Measurements from ENCODE around the gene APH1B. TPM values are rescaled to one million over a fixed set of nuclear protein-coding genes. Genes with fewer than 3 reads are reported as not detected.

The APH1B gene
- total and polyA plus RNA-seq, 2 of the 4 experiments (the other 2 are of a cell fraction): 7.0 to 7.7 TPM

DNA sequence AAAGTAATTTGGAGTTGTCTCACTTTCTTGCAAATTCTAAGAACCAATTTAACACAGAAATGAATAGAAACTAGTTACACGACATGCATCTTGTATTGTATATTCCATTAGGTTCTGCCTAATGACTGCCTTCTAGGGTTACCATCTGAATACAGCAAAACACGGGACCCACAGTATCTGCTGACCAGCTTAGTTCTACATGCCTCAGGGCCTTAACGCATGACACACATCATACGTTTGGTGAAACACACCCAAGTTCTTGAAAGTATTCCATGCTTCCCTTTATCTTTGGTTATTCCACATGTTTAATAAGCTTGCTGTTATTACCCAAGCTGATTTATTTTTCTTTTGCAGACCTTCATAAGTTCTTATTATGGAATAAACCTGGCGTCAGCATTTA, 27.9 kb downstream of the APH1B start:
- no peak for TF ChIP-seq CHD1 (IDR thresholded peaks at IDR 0.05; ENCODE audit: low read depth, low read length)
- TF ChIP-seq, protein P1, sequence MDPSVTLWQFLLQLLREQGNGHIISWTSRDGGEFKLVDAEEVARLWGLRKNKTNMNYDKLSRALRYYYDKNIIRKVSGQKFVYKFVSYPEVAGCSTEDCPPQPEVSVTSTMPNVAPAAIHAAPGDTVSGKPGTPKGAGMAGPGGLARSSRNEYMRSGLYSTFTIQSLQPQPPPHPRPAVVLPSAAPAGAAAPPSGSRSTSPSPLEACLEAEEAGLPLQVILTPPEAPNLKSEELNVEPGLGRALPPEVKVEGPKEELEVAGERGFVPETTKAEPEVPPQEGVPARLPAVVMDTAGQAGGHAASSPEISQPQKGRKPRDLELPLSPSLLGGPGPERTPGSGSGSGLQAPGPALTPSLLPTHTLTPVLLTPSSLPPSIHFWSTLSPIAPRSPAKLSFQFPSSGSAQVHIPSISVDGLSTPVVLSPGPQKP (IDR thresholded peaks at IDR 0.05; ENCODE audit: borderline replicate concordance, low read depth, low read length): no peak
- no peak for TF ChIP-seq NFE2L2 (IDR thresholded peaks at IDR 0.05; ENCODE audit: low read depth, low read length)
- TF ChIP-seq MAFK (IDR thresholded peaks at IDR 0.05; ENCODE audit: low read depth, low read length): no peak
- no peak for TF ChIP-seq FOS (IDR thresholded peaks at IDR 0.05; ENCODE audit: low read depth, low read length)
- no peak for TF ChIP-seq RCOR1 (IDR thresholded peaks at IDR 0.05; ENCODE audit: insufficient replicate concordance, low read length)
- no peak for TF ChIP-seq RAD21 (IDR thresholded peaks at IDR 0.05; ENCODE audit: low read length)
- TF ChIP-seq, protein P2, sequence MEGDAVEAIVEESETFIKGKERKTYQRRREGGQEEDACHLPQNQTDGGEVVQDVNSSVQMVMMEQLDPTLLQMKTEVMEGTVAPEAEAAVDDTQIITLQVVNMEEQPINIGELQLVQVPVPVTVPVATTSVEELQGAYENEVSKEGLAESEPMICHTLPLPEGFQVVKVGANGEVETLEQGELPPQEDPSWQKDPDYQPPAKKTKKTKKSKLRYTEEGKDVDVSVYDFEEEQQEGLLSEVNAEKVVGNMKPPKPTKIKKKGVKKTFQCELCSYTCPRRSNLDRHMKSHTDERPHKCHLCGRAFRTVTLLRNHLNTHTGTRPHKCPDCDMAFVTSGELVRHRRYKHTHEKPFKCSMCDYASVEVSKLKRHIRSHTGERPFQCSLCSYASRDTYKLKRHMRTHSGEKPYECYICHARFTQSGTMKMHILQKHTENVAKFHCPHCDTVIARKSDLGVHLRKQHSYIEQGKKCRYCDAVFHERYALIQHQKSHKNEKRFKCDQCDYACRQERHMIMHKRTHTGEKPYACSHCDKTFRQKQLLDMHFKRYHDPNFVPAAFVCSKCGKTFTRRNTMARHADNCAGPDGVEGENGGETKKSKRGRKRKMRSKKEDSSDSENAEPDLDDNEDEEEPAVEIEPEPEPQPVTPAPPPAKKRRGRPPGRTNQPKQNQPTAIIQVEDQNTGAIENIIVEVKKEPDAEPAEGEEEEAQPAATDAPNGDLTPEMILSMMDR (conservative IDR thresholded peaks at IDR 0.05; ENCODE audit: low read depth, low read length): no peak
- no peak for TF ChIP-seq POLR2A (IDR thresholded peaks at IDR 0.05; ENCODE audit: low read depth, low read length)
- no peak for TF ChIP-seq BHLHE40 (IDR thresholded peaks at IDR 0.05; ENCODE audit: low read depth, low read length)
- TF ChIP-seq MAZ (IDR thresholded peaks at IDR 0.05; ENCODE audit: borderline replicate concordance, low read depth, low read length): no peak
- TF ChIP-seq RFX5 (IDR thresholded peaks at IDR 0.05; ENCODE audit: low read depth, low read length): no peak
- TF ChIP-seq MXI1 (IDR thresholded peaks at IDR 0.05; ENCODE audit: borderline replicate concordance, low read depth, low read length): no peak
- TF ChIP-seq CEBPB (IDR thresholded peaks at IDR 0.05; ENCODE audit: low read depth, low read length): no peak
- Histone ChIP-seq H3K36me3 (ENCODE audit: control insufficient read depth, insufficient read depth, low read length) (peaks cover 28% of the 10 kb centered on the region), H3K4me2 (ENCODE audit: low read depth, low read length) (no peak overlapping the region), H2BK20ac (ENCODE audit: low read depth, low read length) (no peak overlapping the region), H3K18ac (ENCODE audit: low read depth, low read length) (no peak overlapping the region), H3K56ac (ENCODE audit: extremely low read depth, insufficient read depth, low read length) (no peak overlapping the region), H3K4me1 (ENCODE audit: control insufficient read depth, insufficient read depth, low read length) (peaks cover 2% of the 10 kb centered on the region; the same call in 1 of the 2 replicates), H3K9me1 (ENCODE audit: insufficient read depth, low read length) (peaks cover 6% of the 10 kb centered on the region; the same call in 1 of the 2 replicates), H3K9ac (ENCODE audit: low read depth, low read length) (no peak overlapping the region), H4K91ac (ENCODE audit: insufficient read depth, low read depth, low read length) (no peak overlapping the region), H3K27ac (ENCODE audit: insufficient read depth, low read length) (no peak overlapping the region), H2AK9ac (replicated peaks; ENCODE audit: low read depth, low read length, poor library complexity) (no peak overlapping the region), H3K79me1 (ENCODE audit: low read depth in 1 of 2, low read length in 2 of 2) (0 out of 4 replicates have a peak, but pooled peaks cover 0 to 4% of the 10 kb centered on the region in 2 experiments), H4K8ac (ENCODE audit: low read depth in 2 of 2, low read length in 2 of 2) (no peak overlapping the region), H3K9me3 (ENCODE audit: control insufficient read depth, insufficient read depth, low read length) (no peaks in the 10 kb centered on the region), H3K4ac (ENCODE audit: low read depth, low read length) (no peak overlapping the region), H3K27me3 (ENCODE audit: control insufficient read depth, insufficient read depth, low read length) (no peaks in the 10 kb centered on the region), H3K23ac (ENCODE audit: low read depth, low read length) (no peak overlapping the region), H2BK120ac (ENCODE audit: low read depth, low read length) (no peak overlapping the region), H2AFZ (replicated peaks; ENCODE audit: low read length, poor library complexity) (no peak overlapping the region), H4K20me1 (ENCODE audit: insufficient read depth, low read length) (no peaks in the 10 kb centered on the region), H2BK15ac (ENCODE audit: low read depth, low read length) (no peak overlapping the region), H3K14ac (replicated peaks; ENCODE audit: low read depth, low read length) (no peak overlapping the region), H4K5ac (ENCODE audit: low read depth, low read length) (no peak overlapping the region), H2BK5ac (ENCODE audit: low read depth, low read length, poor library complexity, severe bottlenecking) (no peak overlapping the region), H3K4me3 (ENCODE audit: insufficient read depth, low read depth, low read length) (no peak overlapping the region), H2AK5ac (ENCODE audit: low read depth, low read length) (no peak overlapping the region)
- dilution Hi-C loops (cut with HindIII; ENCODE audit: low sequenced_read_pairs, unreplicated experiment) (no loop called here), in situ Hi-C loops (cut with MboI; ENCODE audit: low sequenced_read_pairs) (no loop called here), intact Hi-C loops (cut with micrococcal nuclease) (no loop called here)
- ChIA-PET CTCF (no interaction called here), POLR2A (ENCODE audit: unreplicated experiment) (no interaction called here)
- ATAC-seq (ENCODE audit: low read depth) (no peak), DNase-seq (no peak)
- WGBS, 2 experiments (ENCODE audit: extremely low coverage in 2 of 2, insufficient read length in 1 of 2): 100% methylated on average over 4 of the region's 5 CpGs; no CpG with 5 or more reads in 1 of the 2 experiments
- BruUV-seq (replicated peaks): no TSS peak

All from IMR-90 (cell line).